Stimulated activated CD8-positive, alpha-beta memory T cell treated with anti-CD3 and anti-CD28 coated beads, Interleukin-15, amount 100 ng/mL, for 24 hours (primary cell): Measurements from ENCODE around the gene SULT1A2.
"Not testable (repeated sequence)": the region's sequence is repeated elsewhere in the genome, so short reads cannot be mapped to it uniquely, and the experiment has no call there.

Source experiments
- DNase-seq: peaks from one replicate; pipeline ENCODE4 v3.0.0-alpha.2; 2020; ENCODE audit warnings: low read depth

SULT1A2 gene

DNA sequence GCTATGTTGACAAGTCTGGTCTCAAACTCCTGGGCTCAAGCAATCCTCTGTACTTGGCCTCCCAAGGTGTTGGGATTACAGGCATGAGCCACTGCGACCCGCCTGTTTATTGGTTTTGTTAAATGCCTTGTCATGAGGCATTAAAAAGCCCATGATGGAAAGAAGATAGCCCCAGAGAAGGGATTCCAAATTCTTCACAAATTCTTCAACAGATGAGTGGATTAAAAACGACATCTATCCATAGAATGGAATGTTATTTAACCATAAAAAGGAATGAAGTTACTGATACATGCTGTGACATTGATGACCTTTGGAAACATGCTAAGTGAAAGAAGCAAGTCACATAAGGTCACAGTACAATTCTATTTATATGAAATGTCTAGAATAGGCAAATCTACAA lies 38.4 kb downstream of the SULT1A2 start:
- no peak for DNase-seq

DNA sequence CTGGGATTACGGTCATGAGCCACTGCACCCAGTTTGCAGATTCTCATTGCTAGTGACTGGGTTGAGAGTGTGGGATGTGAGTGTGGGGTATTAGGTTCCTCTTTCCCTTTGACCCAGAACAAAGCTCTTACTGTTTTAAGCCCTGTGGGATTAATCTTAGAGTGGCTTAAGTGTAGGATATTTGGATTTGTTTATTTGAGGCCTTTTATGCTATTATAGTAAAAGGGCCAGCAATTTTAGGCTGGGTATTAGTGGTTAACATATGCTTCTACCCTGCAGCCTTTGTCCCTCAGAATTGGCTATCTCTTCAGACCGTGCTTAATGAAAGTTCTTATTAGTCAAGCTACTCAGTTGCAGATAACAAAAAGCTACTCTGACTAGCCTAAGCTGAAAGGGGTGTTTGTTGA lies 39.9 kb downstream of the SULT1A2 start:
- no peak for DNase-seq

GRCh38 chr16:28555561-28555960 lies 41.3 kb downstream of the SULT1A2 start:
- DNase-seq: no peak

- no peak for DNase-seq
Measured at GRCh38 chr16:28554634-28555423, 42.0 kb downstream of the SULT1A2 start.

DNA sequence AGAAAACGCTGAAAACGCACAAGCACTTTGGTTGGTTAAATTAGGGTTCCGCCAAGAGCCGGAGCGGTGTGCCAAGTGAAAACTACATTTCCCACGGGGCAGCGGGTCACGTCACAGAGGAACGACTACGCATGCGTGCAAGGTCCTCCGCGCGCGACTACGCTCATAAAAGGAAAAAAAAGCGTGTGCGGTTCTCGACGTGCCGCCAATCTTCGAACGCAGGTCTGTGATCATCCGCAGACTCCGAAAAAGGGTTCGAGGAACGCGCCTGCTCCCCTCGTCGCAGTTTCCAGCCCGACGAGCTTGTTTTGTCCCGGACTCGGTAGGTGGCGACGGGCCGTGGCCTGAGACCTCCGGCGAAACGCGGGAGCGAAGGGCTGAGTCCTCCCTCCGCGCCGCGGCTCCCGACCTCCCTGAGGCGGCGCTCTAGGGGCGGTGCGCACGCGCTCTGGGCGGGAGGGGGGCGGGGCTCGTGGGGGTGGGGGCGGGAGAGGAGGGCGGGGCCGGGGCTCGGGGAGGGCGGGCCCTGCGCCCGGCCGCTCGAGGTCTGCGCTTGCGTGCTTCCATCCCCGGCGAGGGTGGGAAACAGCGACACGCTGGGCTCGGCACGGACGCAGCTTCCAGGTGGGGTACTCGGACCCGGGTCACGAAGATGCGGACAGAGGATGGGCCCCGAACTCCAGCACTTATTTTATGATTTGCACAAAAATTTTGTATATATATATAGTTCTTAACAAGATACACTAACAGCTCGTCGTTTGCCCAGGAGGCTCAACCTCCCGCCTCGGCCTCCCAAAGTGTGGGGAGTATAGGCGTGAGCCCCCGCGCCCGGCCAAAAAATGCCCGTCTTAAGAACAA lies 42.8 kb downstream of the SULT1A2 start, which contains the start of gene SGF29:
TSS of gene SGF29 (plus strand) at position 145 of the 858 bp plus-strand sequence. CDS start 27,150 bp downstream, outside the sequence.
- peak; percentile 82 for DNase-seq

DNA sequence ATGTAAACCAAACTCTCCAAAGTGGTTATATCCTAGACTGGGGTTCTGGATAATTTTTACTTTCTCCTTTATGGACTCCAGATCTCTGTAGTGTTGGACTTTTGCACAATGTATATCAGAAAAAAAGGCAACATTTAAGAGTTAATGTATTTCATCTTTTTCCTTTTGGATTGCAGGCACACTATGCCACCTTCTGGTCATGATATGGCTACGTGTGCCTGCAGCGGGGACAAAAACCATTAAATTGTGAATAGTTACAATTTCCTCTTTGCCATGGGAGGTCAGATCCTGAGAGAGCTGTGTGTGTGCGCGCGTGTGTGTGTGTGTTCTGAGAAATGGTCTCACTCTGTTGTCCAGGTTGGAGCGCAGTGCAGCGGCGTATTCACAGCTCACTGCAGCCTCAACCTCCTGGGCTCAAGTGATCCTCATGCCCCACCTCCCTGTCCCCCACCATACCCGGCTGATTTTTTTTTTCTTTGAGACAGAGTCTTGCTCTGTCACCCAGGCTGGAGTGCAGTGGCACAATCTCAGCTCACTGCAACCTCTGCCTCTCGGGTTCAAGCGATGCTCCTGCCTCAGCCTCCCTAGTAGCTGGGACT lies 47.5 kb downstream of the SULT1A2 start:
- DNase-seq: no peak

- DNase-seq: no peak
Measured at GRCh38 chr16:28548306-28548802, 48.5 kb downstream of the SULT1A2 start.

- DNase-seq: no peak
Measured at GRCh38 chr16:28546626-28547025, 50.2 kb downstream of the SULT1A2 start.

DNA sequence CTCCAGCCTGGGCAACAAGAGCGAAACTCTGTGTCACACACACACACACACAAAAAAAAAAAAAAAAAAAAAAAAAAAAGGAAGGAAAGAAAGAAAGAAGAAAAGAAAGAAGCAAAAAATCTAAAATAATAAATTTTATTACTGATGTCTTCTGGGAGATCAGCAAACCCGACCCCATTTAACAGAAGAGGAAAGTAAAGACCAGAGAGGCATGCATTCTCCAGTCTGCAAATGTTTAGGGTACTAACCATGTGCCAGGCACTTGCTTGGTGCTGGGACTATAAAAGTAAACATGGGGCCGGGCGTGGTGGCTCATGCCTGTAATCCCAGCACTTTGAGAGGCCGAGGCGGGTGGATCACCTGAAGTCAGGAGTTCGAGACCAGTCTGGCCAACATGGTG lies 50.9 kb downstream of the SULT1A2 start:
- not testable (repeated sequence) for DNase-seq

- no peak for DNase-seq
Measured at GRCh38 chr16:28544998-28545397, 51.9 kb downstream of the SULT1A2 start.

- no peak for DNase-seq
Measured at GRCh38 chr16:28543072-28543471, 53.8 kb downstream of the SULT1A2 start.

DNA sequence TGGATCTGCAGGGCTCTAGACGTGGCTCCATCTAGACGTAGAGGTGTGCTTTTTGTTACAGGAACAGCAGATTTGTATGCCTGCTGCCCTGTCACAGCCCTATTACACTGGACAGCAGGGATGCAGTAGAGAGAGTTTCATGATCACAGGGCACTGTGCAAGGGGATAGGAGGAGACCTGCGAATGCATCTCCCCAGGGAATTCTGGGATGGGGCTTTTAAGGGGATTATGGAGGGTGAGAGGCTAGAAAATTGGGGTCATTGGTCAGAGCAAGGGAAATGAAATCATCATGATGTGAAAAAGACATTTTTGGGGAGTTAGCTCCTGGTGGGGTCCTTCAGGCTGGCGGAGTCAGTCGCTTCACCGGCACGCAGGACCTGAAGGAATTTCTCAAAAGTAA lies 54.2 kb downstream of the SULT1A2 start:
- no peak for DNase-seq
